Measurements from ENCODE around the gene AGXT. TPM values are rescaled to one million over a fixed set of nuclear protein-coding genes. Genes with fewer than 3 reads are reported as not detected.
A peak's percentile ranks its signal among the peaks of the same experiment; 100 is the strongest.

AGXT gene
- total and polyA plus RNA-seq, 2 of the 8 experiments (the other 6 are each of a cell fraction or from before 2014, with no cell fraction given) = 0.03 TPM; not detected in 1

DNA sequence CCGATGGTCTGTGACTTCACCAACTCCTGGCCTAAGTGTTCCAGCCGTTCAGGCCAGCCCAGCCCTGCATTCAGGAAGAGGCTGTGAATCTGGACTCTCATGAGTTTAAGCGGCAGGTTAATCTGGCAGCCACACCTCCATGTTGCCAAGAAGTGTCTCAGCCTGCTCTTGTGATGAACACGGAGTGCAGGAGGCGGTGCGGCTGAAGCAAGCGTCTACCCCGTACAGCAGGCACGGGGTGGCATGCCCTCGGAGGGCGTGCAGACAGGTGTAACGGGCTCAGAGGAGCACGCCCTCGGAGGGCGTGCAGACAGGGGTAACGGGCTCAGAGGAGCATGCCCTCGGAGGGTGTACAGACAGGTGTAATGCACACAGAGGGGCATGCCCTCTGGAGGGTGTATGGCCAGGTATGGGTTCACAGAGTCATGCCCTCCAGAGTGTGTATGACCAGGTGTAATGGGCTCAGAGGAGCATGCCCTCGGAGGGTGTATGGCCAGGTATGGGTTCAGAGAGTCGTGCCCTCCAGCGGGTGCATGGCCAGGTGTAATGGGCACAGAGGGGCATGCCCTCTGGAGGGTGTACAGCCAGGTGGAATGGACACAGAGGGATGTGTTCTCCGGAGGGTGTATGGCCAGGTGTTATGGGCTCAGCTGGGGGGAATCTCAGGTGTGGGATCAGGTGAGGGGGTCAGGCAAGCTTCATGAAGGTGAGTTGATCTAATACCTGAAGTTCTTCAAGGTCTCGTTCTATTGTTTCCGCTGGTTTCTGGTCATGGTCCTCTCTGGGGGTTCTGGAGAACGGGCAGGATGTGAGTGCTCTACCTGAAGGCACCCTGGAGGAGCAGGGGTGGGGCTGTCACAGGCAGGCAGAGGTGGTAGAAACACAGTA lies 60.1 kb downstream of the AGXT start:
- Histone ChIP-seq H3K4me2 (ENCODE audit: insufficient read depth in 1 of 2, low read depth in 2 of 2, low read length in 2 of 2) (no peak overlapping the region), H4K8ac (ENCODE audit: extremely low read depth, insufficient read depth, low read length) (no peak overlapping the region), H3K4me1 (replicated peaks in 1 of 4; ENCODE audit: control insufficient read depth in 3 of 4, insufficient read depth in 4 of 4, low read length in 3 of 4) (no peaks in the 10 kb centered on the region), H3K14ac (ENCODE audit: insufficient read length) (no peak overlapping the region), H3K36me3 (ENCODE audit: control insufficient read depth in 2 of 4, insufficient read depth in 4 of 4, low read length in 3 of 4) (no peaks in the 10 kb centered on the region), H3K9me3 (ENCODE audit: insufficient read depth in 2 of 2, low read depth in 1 of 2, low read length in 1 of 2) (no peaks in the 10 kb centered on the region), H4K5ac (ENCODE audit: insufficient read length, low read depth, low read length) (no peak overlapping the region), H3K23ac (ENCODE audit: insufficient read length) (no peak overlapping the region), H2BK15ac (ENCODE audit: low read length) (no peak overlapping the region), H2AK5ac (ENCODE audit: low read depth, low read length) (no peak overlapping the region), H4K20me1 (replicated peaks in 1 of 2; ENCODE audit: control insufficient read depth in 1 of 2, insufficient read depth in 2 of 2, low read length in 2 of 2) (no peaks in the 10 kb centered on the region), H2BK5ac (ENCODE audit: low read depth, low read length) (no peak overlapping the region), H3K9ac (replicated peaks in 1 of 4; ENCODE audit: extremely low read depth in 1 of 4, low read depth in 3 of 4, low read length in 3 of 4) (no peak overlapping the region), H2BK20ac (ENCODE audit: low read length) (no peak overlapping the region), H3K18ac (ENCODE audit: extremely low read depth, low read length) (no peak overlapping the region), H3K4me3 (ENCODE audit: extremely low read depth in 1 of 4, insufficient read depth in 2 of 4, low read depth in 3 of 4, low read length in 4 of 4) (no peak overlapping the region), H3K23me2 (ENCODE audit: low read depth, low read length) (no peaks in the 10 kb centered on the region), H3K56ac (replicated peaks; ENCODE audit: insufficient read length, low read depth, low read length) (no peak overlapping the region), H3K79me2 (ENCODE audit: control insufficient read depth in 1 of 2, insufficient read depth in 2 of 2, low read length in 2 of 2) (no peaks in the 10 kb centered on the region), H3K4ac (replicated peaks; ENCODE audit: insufficient read length, low read depth, low read length) (no peak overlapping the region), H4K91ac (replicated peaks; ENCODE audit: insufficient read length, low read length) (no peak overlapping the region), H2AFZ (ENCODE audit: low read length) (no peak overlapping the region), H2BK120ac (replicated peaks; ENCODE audit: low read depth, low read length) (no peak overlapping the region), H2BK12ac (ENCODE audit: low read depth, low read length) (no peak overlapping the region), H3K79me1 (ENCODE audit: low read depth, low read length) (no peaks in the 10 kb centered on the region), H3K27me3 (replicated peaks in 1 of 4; ENCODE audit: control insufficient read depth in 3 of 4, extremely low read depth in 1 of 4, insufficient read depth in 3 of 4, low read length in 3 of 4) (no peaks in the 10 kb centered on the region), H3K27ac (ENCODE audit: low read depth, low read length) (no peak overlapping the region)
- WGBS, 2 experiments (ENCODE audit: extremely low coverage in 1 of 2, insufficient coverage in 1 of 2, insufficient read length in 1 of 2, insufficient replicate concordance in 2 of 2, low coverage in 1 of 2, low lambda C conversion rate in 2 of 2, missing lambda C conversion rate in 1 of 2) = 85% methylated on average over 22 of the region's 24 CpGs; no CpG with 5 or more reads in 1 of the 2 experiments
- DNase-seq (ENCODE audit: low read depth in 1 of 2, low spot score in 2 of 2) (peak in 1 of 2 experiments; percentile 32), FAIRE-seq (no peak)
- ChIA-PET CTCF (ENCODE audit: partially characterized antibody) (interaction anchor here (1.3 kb wide), 1 partner anchor 12 kb away, joined by 3 read pairs; no protein-coding TSS in a partner anchor), POLR2A (ENCODE audit: partially characterized antibody) (no interaction called here)
- TF ChIP-seq SAP30 (IDR thresholded peaks at IDR 0.05; ENCODE audit: insufficient read depth, insufficient replicate concordance, low read length) (no peak), TAF7 (optimal IDR thresholded peaks at IDR 0.05; ENCODE audit: borderline replicate concordance, low read depth, low read length) (no peak), SUZ12 (IDR thresholded peaks at IDR 0.05; ENCODE audit: low read length) (no peak), CHD1 (IDR thresholded peaks at IDR 0.05; ENCODE audit: low read depth, low read length) (no peak), BCL11A (IDR thresholded peaks at IDR 0.05; ENCODE audit: low read depth in 2 of 2, low read length in 2 of 2) (no peak), BRCA1 (IDR thresholded peaks at IDR 0.05; ENCODE audit: low read depth, low read length) (no peak), POLR2A (IDR thresholded peaks at IDR 0.05; ENCODE audit: control extremely low read depth in 1 of 2, low read depth in 2 of 2, low read length in 2 of 2) (no peak), PHF8 (conservative IDR thresholded peaks at IDR 0.05; ENCODE audit: low read depth, low read length) (no peak), MAFK (IDR thresholded peaks at IDR 0.05; ENCODE audit: low read depth, low read length) (no peak), CTBP2 (IDR thresholded peaks at IDR 0.05; ENCODE audit: borderline replicate concordance, insufficient read depth, insufficient read length, low read length) (no peak), SP2 (IDR thresholded peaks at IDR 0.05; ENCODE audit: low read length) (no peak), SRF (IDR thresholded peaks at IDR 0.05; ENCODE audit: low read depth, low read length) (no peak)
- TF ChIP-seq, protein P1, sequence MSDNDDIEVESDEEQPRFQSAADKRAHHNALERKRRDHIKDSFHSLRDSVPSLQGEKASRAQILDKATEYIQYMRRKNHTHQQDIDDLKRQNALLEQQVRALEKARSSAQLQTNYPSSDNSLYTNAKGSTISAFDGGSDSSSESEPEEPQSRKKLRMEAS (IDR thresholded peaks at IDR 0.05) = no peak

Measured in H1 (cell line).